ENCODE results near the gene IPO13.

DNA sequence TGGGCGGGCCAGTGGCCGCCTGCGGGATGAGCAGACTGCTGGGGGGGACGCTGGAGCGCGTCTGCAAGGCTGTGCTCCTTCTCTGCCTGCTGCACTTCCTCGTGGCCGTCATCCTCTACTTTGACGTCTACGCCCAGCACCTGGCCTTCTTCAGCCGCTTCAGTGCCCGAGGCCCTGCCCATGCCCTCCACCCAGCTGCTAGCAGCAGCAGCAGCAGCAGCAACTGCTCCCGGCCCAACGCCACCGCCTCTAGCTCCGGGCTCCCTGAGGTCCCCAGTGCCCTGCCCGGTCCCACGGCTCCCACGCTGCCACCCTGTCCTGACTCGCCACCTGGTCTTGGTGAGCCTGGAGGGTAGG lies 34.4 kb downstream of the IPO13 start:
- TF ChIP-seq CTCF (IDR thresholded peaks at IDR 0.05) (no peak), POLR2AphosphoS5 (IDR thresholded peaks at IDR 0.05) (no peak)

All from upper lobe of left lung (tissue), 4 donors.